ENCODE results near the gene SNX14.

Gene SNX14

DNA sequence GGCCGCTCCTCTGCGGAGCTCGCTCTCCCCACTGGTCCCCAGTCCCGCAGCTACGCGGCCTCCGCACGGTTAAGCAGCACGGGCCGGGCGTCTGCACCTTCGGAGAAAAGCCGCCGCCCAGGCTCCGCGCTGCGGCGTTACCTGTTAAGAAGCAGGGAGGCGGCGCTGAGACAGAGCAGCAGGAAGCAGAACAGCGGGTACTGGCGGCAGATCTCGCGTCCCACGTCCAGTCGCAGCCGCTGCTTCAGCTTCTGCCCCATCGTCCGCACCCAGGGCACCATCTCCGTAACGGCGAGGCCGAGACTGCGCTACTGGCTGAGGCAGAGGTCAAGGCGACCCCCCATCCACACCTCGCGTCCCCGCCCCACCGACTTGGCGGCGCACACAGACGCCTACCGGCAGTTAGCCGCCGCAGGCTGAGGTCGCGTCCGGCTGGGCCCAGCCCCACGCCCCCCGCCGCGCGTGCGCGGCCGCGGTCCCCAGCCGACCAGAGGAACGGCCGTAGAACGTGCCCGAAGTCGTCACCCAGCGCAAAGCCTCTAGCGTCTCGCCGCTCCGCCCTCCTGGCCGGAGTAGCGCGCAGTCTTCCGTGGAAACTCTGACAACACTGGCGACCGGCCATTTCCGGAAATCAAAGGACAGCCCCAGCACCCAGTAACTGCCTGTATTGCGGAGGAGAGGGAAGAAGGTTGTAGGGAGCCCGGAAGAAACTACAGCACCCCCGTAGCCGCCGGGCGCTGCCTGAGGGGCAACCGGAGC lies at the start of gene SNX14:
TSS of gene SNX14 (minus strand) at position 421 of the 759 bp plus-strand sequence. CDS start at position 281, 140 bp downstream.
- peak within 1 kb of the TSS; percentile 59 for H3K4me3 ChIP-seq (replicated peaks; ENCODE audit: low read depth, low read length)
- TF ChIP-seq, protein P1, sequence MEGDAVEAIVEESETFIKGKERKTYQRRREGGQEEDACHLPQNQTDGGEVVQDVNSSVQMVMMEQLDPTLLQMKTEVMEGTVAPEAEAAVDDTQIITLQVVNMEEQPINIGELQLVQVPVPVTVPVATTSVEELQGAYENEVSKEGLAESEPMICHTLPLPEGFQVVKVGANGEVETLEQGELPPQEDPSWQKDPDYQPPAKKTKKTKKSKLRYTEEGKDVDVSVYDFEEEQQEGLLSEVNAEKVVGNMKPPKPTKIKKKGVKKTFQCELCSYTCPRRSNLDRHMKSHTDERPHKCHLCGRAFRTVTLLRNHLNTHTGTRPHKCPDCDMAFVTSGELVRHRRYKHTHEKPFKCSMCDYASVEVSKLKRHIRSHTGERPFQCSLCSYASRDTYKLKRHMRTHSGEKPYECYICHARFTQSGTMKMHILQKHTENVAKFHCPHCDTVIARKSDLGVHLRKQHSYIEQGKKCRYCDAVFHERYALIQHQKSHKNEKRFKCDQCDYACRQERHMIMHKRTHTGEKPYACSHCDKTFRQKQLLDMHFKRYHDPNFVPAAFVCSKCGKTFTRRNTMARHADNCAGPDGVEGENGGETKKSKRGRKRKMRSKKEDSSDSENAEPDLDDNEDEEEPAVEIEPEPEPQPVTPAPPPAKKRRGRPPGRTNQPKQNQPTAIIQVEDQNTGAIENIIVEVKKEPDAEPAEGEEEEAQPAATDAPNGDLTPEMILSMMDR (IDR thresholded peaks at IDR 0.05; ENCODE audit: low read depth, low read length, missing control alignments) = no peak
- DNase-seq (ENCODE audit: extremely low read depth, low read depth) = peak; percentile 86

- H3K4me3 ChIP-seq (replicated peaks; ENCODE audit: low read depth, low read length) = peak within 1 kb of the TSS; percentile 99
- peak; percentile 83 for DNase-seq (ENCODE audit: extremely low read depth, low read depth)
- TF ChIP-seq, protein P1 (IDR thresholded peaks at IDR 0.05; ENCODE audit: low read depth, low read length, missing control alignments) = no peak
Observed at GRCh38 chr6:85642774-85643536, 49.3 kb upstream of the SNX14 start, which contains the start of gene SYNCRIP. Gene SYNCRIP (minus strand): TSS chr6:85642886. CDS start chr6:85641439, 1,447 bp downstream.

GRCh38 chr6:85641897-85642773 lies 48.5 kb upstream of the SNX14 start:
- DNase-seq (ENCODE audit: extremely low read depth, low read depth) = no peak
- H3K4me3 ChIP-seq (replicated peaks; ENCODE audit: low read depth, low read length) = peak overlapping the region; percentile 99
- TF ChIP-seq, protein P1 (IDR thresholded peaks at IDR 0.05; ENCODE audit: low read depth, low read length, missing control alignments) = no peak

DNA sequence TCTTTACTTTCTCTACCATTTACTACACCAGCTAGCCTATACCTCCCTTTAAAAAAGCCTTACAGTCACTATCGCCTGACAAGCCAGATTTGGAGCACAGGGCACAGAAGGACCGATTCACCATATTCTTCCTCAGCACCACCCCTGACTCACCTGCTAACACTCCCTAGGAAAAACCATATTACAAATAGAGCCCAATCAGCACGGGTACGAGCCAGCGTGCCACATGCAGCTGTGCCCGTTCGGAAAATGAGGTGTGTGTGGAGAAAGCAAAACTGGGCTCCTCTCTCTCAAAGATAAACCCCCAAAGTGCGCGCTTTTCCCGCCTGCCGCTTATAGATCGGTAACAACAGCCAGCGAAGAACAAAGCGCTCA lies 47.9 kb upstream of the SNX14 start:
- no peak for DNase-seq (ENCODE audit: extremely low read depth, low read depth)
- TF ChIP-seq, protein P1 (IDR thresholded peaks at IDR 0.05; ENCODE audit: low read depth, low read length, missing control alignments) = no peak
- H3K4me3 ChIP-seq (replicated peaks; ENCODE audit: low read depth, low read length) = peak overlapping the region; percentile 99

DNA sequence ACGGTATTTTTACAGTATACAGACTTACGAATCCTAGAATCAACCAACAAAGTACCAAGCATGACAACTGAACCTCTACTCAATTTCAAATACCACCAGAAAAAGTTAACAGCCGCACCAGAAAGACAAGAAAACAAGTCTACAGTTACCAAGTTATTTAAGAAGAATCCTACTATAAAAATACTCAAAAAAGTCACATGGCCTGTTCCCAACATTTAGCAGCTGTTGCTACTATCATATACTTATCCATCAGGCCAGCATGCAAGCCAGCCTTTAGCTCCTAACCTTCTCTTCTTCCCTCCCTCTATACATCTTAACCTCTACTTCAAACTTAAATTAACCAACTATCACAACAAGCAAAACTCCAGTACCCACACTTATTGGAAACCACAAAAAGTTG lies 47.2 kb upstream of the SNX14 start:
- no peak for DNase-seq (ENCODE audit: extremely low read depth, low read depth)
- TF ChIP-seq, protein P1 (IDR thresholded peaks at IDR 0.05; ENCODE audit: low read depth, low read length, missing control alignments) = no peak
- H3K4me3 ChIP-seq (replicated peaks; ENCODE audit: low read depth, low read length) = peak overlapping the region; percentile 99

DNA sequence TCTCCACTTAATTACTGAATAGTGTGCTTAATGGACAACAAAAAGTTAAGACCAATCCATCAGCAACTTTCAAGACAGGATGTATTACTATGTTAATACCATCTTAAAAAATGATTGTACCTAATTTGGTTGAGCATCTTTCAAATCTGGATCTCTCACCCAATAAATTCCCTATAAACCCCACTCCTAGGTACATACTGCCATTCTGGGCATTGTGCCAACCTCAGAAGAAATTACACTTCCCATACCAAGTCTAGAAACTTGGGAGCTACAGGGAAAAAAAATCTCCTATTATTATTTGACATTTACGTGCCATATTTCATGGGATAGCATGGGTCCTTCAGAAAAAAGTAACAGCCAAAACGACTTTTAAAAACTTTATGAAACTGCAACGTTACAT lies 43.9 kb upstream of the SNX14 start:
- TF ChIP-seq, protein P1 (IDR thresholded peaks at IDR 0.05; ENCODE audit: low read depth, low read length, missing control alignments) = no peak
- no peak overlapping the region for H3K4me3 ChIP-seq (replicated peaks; ENCODE audit: low read depth, low read length)
- DNase-seq (ENCODE audit: extremely low read depth, low read depth) = no peak

Measured in HFF-Myc (cell line).